HCT116 (cell line): ENCODE data around the gene C2CD2. TPM values are rescaled to one million over a fixed set of nuclear protein-coding genes. Genes with fewer than 3 reads are reported as not detected.

Experiments
- ATAC-seq: fragments of 200-7000 bp; cut with Tn5 transposase; 2 replicates; pipeline ENCODE4 v1.9.1; 2020; ENCODE audit warnings: mild to moderate bottlenecking, moderate library complexity
- BruUV-seq: library from RNA; stranded (reverse); fragments of 400-500 nt; replicated peaks from 2 replicates; lab custom pipeline; 2021; lab: Mats Ljungman, UMichigan
- CTCF ChIA-PET: fragments of 300-600 bp; sonication (Branson Sonifier 250); formaldehyde crosslinking; loops from one replicate; lab custom pipeline; 2021; ENCODE audit warnings: antibody characterized with exemption; lab: Charles Lee
- POLR2A ChIA-PET: fragments of 300-600, 350-600 bp; sonication (Branson Sonifier 250); formaldehyde crosslinking; loops from one replicate; lab custom pipeline; 2021; ENCODE audit warnings: antibody characterized with exemption; lab: Charles Lee
- RAD21 ChIA-PET, 2 experiments: fragments of 300-600 bp; sonication (Branson Sonifier 250); formaldehyde crosslinking; loops; one replicate each; lab custom pipeline; 2023; ENCODE audit warnings: low total read pairs in 2 of 2; ENCODE audit not compliant: uncharacterized antibody in 2 of 2, unreplicated experiment in 2 of 2, low non-redundant PET in 1 of 2; lab: Charles Lee
- DNase-seq: peaks from one replicate; pipeline ENCODE4 v3.0.0-alpha.2; 2010; ENCODE audit warnings: low read depth, low spot score
- H2AFZ ChIP-seq: fragments of 200-600 bp; shearing (Covaris generic), sonication (generic); 2 replicates; pipeline ENCODE4 v1.6.1; 2017; ENCODE audit warnings: low read depth, mixed run types, mixed read lengths, antibody characterized with exemption, low read length; ENCODE audit not compliant: poor library complexity, severe bottlenecking
- H3K27ac ChIP-seq: 2 replicates; pipeline ENCODE4 v1.5.1; 2012; ENCODE audit warnings: low read depth, low read length
- H3K27me3 ChIP-seq: fragments of 200-600 bp; sonication (generic); 2 replicates; pipeline ENCODE4 v1.6.1; 2016; ENCODE audit warnings: mixed run types, low read length, mixed read lengths; ENCODE audit not compliant: insufficient read depth
- H3K36me3 ChIP-seq, 2 experiments: fragments of 200-500 bp in 1 of 2; fragments of 200-600 bp in 1 of 2; sonication (Bioruptor generic) in 1 of 2; sonication (generic) in 1 of 2; 2 replicates each; pipeline versions ENCODE4 v1.5.1 to v1.6.1; 2014 to 2016; ENCODE audit warnings: low read length in 2 of 2, inconsistent platforms in 1 of 2, mixed read lengths in 1 of 2, mixed run types in 1 of 2; ENCODE audit not compliant: insufficient read depth in 2 of 2, control insufficient read depth in 1 of 2
- H3K4me1 ChIP-seq, 2 experiments: fragments of 200-600 bp in 1 of 2; sonication (generic) in 1 of 2; 2 replicates each; pipeline versions ENCODE4 v1.5.1 to v1.6.1; 2012 to 2017; ENCODE audit warnings: low read length in 2 of 2, inconsistent platforms in 1 of 2, mild to moderate bottlenecking in 1 of 2, mixed read lengths in 1 of 2, mixed run types in 1 of 2, moderate library complexity in 1 of 2; ENCODE audit not compliant: insufficient read depth in 2 of 2, control insufficient read depth in 1 of 2
- H3K4me2 ChIP-seq: fragments of 200-600 bp; sonication (generic); 2 replicates; pipeline ENCODE4 v1.6.1; 2017; ENCODE audit warnings: mixed run types, low read length, mixed read lengths
- H3K4me3 ChIP-seq, 2 experiments: fragments of 200-600 bp in 1 of 2; sonication (generic) in 1 of 2; replicated peaks in 1 of 2; 2 replicates each; pipeline ENCODE4 v1.5.1; 2011 to 2016; ENCODE audit warnings: low read length in 2 of 2, control low read depth in 1 of 2, low read depth in 1 of 2, mild to moderate bottlenecking in 1 of 2, mixed read lengths in 1 of 2, mixed run types in 1 of 2
- H3K79me2 ChIP-seq: fragments of 200-600 bp; sonication (generic); 2 replicates; pipeline ENCODE4 v1.6.1; 2017; ENCODE audit warnings: mild to moderate bottlenecking, mixed run types, low read length, moderate library complexity, mixed read lengths; ENCODE audit not compliant: insufficient read depth
- H3K9ac ChIP-seq: fragments of 200-600 bp; sonication (generic); 2 replicates; pipeline ENCODE4 v1.6.1; 2016; ENCODE audit warnings: low read length, mixed read lengths
- H3K9me2 ChIP-seq: fragments of 200-600 bp; sonication (generic), shearing (Covaris generic); 2 replicates; pipeline ENCODE4 v1.6.1; 2017; ENCODE audit warnings: mixed run types, mild to moderate bottlenecking, moderate library complexity; ENCODE audit not compliant: insufficient read depth
- H3K9me3 ChIP-seq, 2 experiments: fragments of 200-500 bp in 1 of 2; fragments of 200-600 bp in 1 of 2; sonication (Bioruptor generic) in 1 of 2; sonication (generic) in 1 of 2; 2 replicates each; pipeline ENCODE4 v1.6.1; 2014 to 2017; ENCODE audit warnings: low read length in 2 of 2, mixed read lengths in 2 of 2, inconsistent platforms in 1 of 2, low read depth in 1 of 2, mild to moderate bottlenecking in 1 of 2, mixed run types in 1 of 2, moderate library complexity in 1 of 2; ENCODE audit not compliant: control insufficient read depth in 1 of 2, insufficient read depth in 1 of 2
- H4K20me1 ChIP-seq: fragments of 200-600 bp; sonication (generic), shearing (Covaris generic); 2 replicates; pipeline ENCODE4 v1.6.1; 2017; ENCODE audit warnings: mixed run types, mild to moderate bottlenecking, moderate library complexity; ENCODE audit not compliant: insufficient read depth
- CBX3 ChIP-seq: IDR thresholded peaks from 2 replicates; pipeline ENCODE4 v1.6.1; 2012; ENCODE audit warnings: low read depth
- EGR1 ChIP-seq: IDR thresholded peaks from 2 replicates; pipeline ENCODE4 v1.6.1; 2012; ENCODE audit warnings: low read depth
- ELF1 ChIP-seq: IDR thresholded peaks from 2 replicates; pipeline ENCODE4 v1.6.1; 2012; ENCODE audit warnings: low read depth, borderline replicate concordance
- EZH2 ChIP-seq: fragments of 200-600 bp; sonication (generic); IDR thresholded peaks from 2 replicates; pipeline ENCODE4 v1.6.1; 2017; ENCODE audit warnings: antibody characterized with exemption, mixed run types
- POLR2AphosphoS5 ChIP-seq: IDR thresholded peaks from 2 replicates; pipeline ENCODE4 v1.6.1; 2011; ENCODE audit warnings: mild to moderate bottlenecking, low read depth, low read length, moderate library complexity
- RAD21 ChIP-seq: IDR thresholded peaks from 2 replicates; pipeline ENCODE4 v1.6.1; 2012; ENCODE audit warnings: low read depth, mild to moderate bottlenecking
- REST ChIP-seq: IDR thresholded peaks from 2 replicates; pipeline ENCODE4 v1.6.1; 2012; ENCODE audit warnings: low read depth
- SIN3A ChIP-seq: IDR thresholded peaks from 2 replicates; pipeline ENCODE4 v1.6.1; 2012; ENCODE audit warnings: low read depth
- SRF ChIP-seq: IDR thresholded peaks from 2 replicates; pipeline ENCODE4 v1.6.1; 2012; ENCODE audit warnings: low read depth
- ZFX ChIP-seq: fragments of 450-650 bp; IDR thresholded peaks from 2 replicates; pipeline ENCODE4 v1.6.1; 2017
- ZNF274 ChIP-seq: fragments of 200-500 bp; sonication (Bioruptor generic); IDR thresholded peaks from 2 replicates; pipeline ENCODE4 v1.6.1; 2014; ENCODE audit warnings: mild to moderate bottlenecking, low read depth, low read length, inconsistent platforms
- intact Hi-C: fragments of 100-400 bp; cut with micrococcal nuclease; formaldehyde crosslinking; loops from 2 replicates; pipeline ENCODE4 v1.10.0; 2022
- total RNA-seq: library from RNA; stranded (reverse); gene quantifications from one replicate; pipeline ENCODE4 v1.2.1, GENCODE V29; 2021; ENCODE audit not compliant: unreplicated experiment

Gene C2CD2
- total RNA-seq, 1 experiment from 2014 or later: 22.0 TPM

- H3K9me3 ChIP-seq: no peaks in the 10 kb centered on the region
- intact Hi-C loops: no loop called here
- no peak overlapping the region for H3K9ac ChIP-seq
- no peak for DNase-seq
- H3K4me3 ChIP-seq: no peak overlapping the region
- no peak overlapping the region for H3K27ac ChIP-seq
- H3K36me3 ChIP-seq: 0 out of 4 replicates have a peak, but pooled peaks cover 0 to 3% of the 10 kb centered on the region in 2 experiments
- POLR2A ChIA-PET: no interaction called here
- H3K27me3 ChIP-seq: no peaks in the 10 kb centered on the region
- H3K9me2 ChIP-seq: no peaks in the 10 kb centered on the region
- no peak for TF ChIP-seq REST
- TF ChIP-seq ZFX: no peak
- no peak for TF ChIP-seq SRF
- no peak for TF ChIP-seq SIN3A
- TF ChIP-seq ELF1: no peak
- no peak for TF ChIP-seq ZNF274
- no peak for TF ChIP-seq POLR2AphosphoS5
- TF ChIP-seq CBX3: no peak
- TF ChIP-seq RAD21: no peak
- no peak for TF ChIP-seq EGR1
- no peak for TF ChIP-seq EZH2
- TF ChIP-seq, all 23 proteins: peak for 0
- Histone ChIP-seq H3K4me1 (no peaks in the 10 kb centered on the region), H3K4me2 (no peak overlapping the region), H4K20me1 (no peaks in the 10 kb centered on the region), H2AFZ (no peak overlapping the region), H3K79me2 (no peaks in the 10 kb centered on the region)
- ChIA-PET RAD21 (no interaction called here), CTCF (no interaction called here)
- ATAC-seq: no peak
- BruUV-seq: no TSS peak
These were observed 102.6 kb downstream of the C2CD2 start for GRCh38 chr21:41851090-41851790.
